ENCODE results near the gene FUZ. TPM values are rescaled to one million over a fixed set of nuclear protein-coding genes. Genes with fewer than 3 reads are reported as not detected.

The FUZ gene
- total and polyA plus RNA-seq, 2 of the 4 experiments (the other 2 are of a cell fraction): 12.1 to 14.3 TPM

DNA sequence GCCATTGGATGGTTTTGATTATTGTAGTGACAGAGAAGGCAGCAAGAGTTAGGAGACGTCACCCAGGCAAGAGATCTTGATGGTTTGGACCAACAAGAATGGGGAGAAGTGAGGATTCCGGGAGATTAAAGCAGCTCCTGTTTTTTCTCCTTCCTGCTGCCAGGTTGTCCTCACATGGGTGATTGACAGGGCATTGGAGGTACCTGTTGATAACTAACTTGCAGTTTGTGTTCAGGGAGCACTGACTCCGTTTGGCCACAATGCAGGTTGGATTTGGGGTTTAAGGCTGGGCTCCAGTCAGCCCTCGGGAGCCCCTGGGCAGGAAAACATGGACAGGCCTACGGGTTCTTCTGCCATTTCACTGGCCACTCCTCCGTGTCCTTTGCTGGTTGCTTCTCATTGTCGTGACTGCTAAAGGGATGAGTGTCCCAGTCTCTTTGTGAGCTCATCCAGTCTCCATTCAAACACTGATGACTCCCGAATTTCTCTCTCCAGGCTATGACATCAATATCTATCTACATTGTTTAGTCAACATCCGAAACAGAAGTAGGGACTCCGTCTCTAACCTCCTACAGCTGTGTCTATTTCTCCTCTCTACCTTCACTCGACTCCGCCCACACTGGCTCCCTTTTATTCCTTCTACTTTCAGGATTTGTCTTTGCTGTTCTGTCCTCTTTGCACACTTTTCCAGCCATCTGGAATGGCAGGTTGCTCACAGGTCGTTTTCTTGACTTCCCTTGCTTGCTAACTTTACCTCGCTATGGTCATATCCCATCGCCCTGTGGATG is 36.5 kb upstream of the FUZ start (continued):
- TF ChIP-seq SMC3 (IDR thresholded peaks at IDR 0.05; ENCODE audit: low read depth, low read length): no peak

DNA sequence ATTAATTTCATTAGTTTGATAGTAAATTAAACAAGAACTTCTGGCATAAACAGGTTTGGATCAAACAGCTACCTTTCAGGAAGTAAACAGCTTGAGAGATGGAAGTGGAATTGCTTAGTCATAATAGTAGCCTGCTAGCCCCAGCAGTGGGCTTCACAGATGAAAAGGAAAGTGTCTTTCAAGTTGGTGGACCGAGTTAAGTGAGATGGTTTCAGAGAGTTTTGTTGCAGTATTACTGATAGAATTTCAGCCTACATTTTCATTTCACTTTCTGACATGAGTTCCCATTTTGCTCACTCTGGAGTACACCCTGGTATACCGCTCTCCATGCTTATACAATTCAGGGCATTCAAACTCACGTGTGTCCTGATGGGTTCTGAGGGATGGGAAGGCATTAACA is 35.8 kb upstream of the FUZ start:
- CTCF ChIA-PET: interaction anchor here (0.6 to 0.9 kb wide), 2 partner anchors 10 to 375 kb away, joined by 3 read pairs; no protein-coding TSS in a partner anchor
- Histone ChIP-seq H3K9me3 (ENCODE audit: control insufficient read depth, insufficient read depth, low read length) (no peaks in the 10 kb centered on the region), H3K36me3 (ENCODE audit: control insufficient read depth, insufficient read depth, low read length) (0 out of 2 replicates have a peak, but pooled peaks cover 3% of the 10 kb centered on the region), H4K91ac (ENCODE audit: insufficient read depth, low read depth, low read length) (no peak overlapping the region), H2BK20ac (ENCODE audit: low read depth, low read length) (no peak overlapping the region), H3K9me1 (ENCODE audit: insufficient read depth, low read length) (peaks cover 20% of the 10 kb centered on the region), H2BK15ac (ENCODE audit: low read depth, low read length) (no peak overlapping the region), H2AFZ (replicated peaks; ENCODE audit: low read length, poor library complexity) (no peak overlapping the region), H3K79me1 (ENCODE audit: low read depth in 1 of 2, low read length in 2 of 2) (peaks cover 27 to 70% of the 10 kb centered on the region in 2 experiments), H2BK5ac (ENCODE audit: low read depth, low read length, poor library complexity, severe bottlenecking) (peak overlapping the region; percentile 57), H3K18ac (ENCODE audit: low read depth, low read length) (no peak overlapping the region), H3K4me3 (ENCODE audit: insufficient read depth, low read depth, low read length) (no peak overlapping the region), H3K4ac (ENCODE audit: low read depth, low read length) (no peak overlapping the region), H3K9ac (ENCODE audit: low read depth, low read length) (no peak overlapping the region), H3K56ac (ENCODE audit: extremely low read depth, insufficient read depth, low read length) (no peak overlapping the region; the same call in 1 of the 2 replicates), H4K5ac (ENCODE audit: low read depth, low read length) (no peak overlapping the region), H2AK9ac (replicated peaks; ENCODE audit: low read depth, low read length, poor library complexity) (no peak overlapping the region), H2AK5ac (ENCODE audit: low read depth, low read length) (peak overlapping the region; percentile 23; the same call in 1 of the 2 replicates), H3K23ac (ENCODE audit: low read depth, low read length) (no peak overlapping the region), H4K8ac (ENCODE audit: low read depth in 2 of 2, low read length in 2 of 2) (no peak overlapping the region), H3K4me2 (ENCODE audit: low read depth, low read length) (no peak overlapping the region), H2BK120ac (ENCODE audit: low read depth, low read length) (0 out of 2 replicates have a peak overlapping the region, but pooled peaks have one; percentile 0), H4K20me1 (ENCODE audit: insufficient read depth, low read length) (peaks cover 32% of the 10 kb centered on the region), H3K27ac (ENCODE audit: insufficient read depth, low read length) (no peak overlapping the region), H3K4me1 (ENCODE audit: control insufficient read depth, insufficient read depth, low read length) (peaks cover 16% of the 10 kb centered on the region), H3K14ac (replicated peaks; ENCODE audit: low read depth, low read length) (no peak overlapping the region), H3K27me3 (ENCODE audit: control insufficient read depth, insufficient read depth, low read length) (no peaks in the 10 kb centered on the region)
- POLR2A ChIA-PET (ENCODE audit: unreplicated experiment): no interaction called here
- intact Hi-C loops (cut with micrococcal nuclease): loop anchor here (2.0 kb wide), 1 partner anchor 30 kb away; the partner anchor contains the start of gene MED25
- dilution Hi-C loops (cut with HindIII; ENCODE audit: low sequenced_read_pairs, unreplicated experiment): no loop called here
- ATAC-seq (ENCODE audit: low read depth): no peak
- no TSS peak for BruUV-seq (replicated peaks)
- in situ Hi-C loops (cut with MboI; ENCODE audit: low sequenced_read_pairs): no loop called here
- TF ChIP-seq NFE2L2 (IDR thresholded peaks at IDR 0.05; ENCODE audit: low read depth, low read length): no peak
- TF ChIP-seq MXI1 (IDR thresholded peaks at IDR 0.05; ENCODE audit: borderline replicate concordance, low read depth, low read length): no peak
- TF ChIP-seq CEBPB (IDR thresholded peaks at IDR 0.05; ENCODE audit: low read depth, low read length): no peak
- no peak for TF ChIP-seq RAD21 (IDR thresholded peaks at IDR 0.05; ENCODE audit: low read length)
- no peak for TF ChIP-seq CTCF (conservative IDR thresholded peaks at IDR 0.05; ENCODE audit: low read depth, low read length)
- TF ChIP-seq MAFK (IDR thresholded peaks at IDR 0.05; ENCODE audit: low read depth, low read length): no peak
- TF ChIP-seq BHLHE40 (IDR thresholded peaks at IDR 0.05; ENCODE audit: low read depth, low read length): no peak
- TF ChIP-seq, protein P1, sequence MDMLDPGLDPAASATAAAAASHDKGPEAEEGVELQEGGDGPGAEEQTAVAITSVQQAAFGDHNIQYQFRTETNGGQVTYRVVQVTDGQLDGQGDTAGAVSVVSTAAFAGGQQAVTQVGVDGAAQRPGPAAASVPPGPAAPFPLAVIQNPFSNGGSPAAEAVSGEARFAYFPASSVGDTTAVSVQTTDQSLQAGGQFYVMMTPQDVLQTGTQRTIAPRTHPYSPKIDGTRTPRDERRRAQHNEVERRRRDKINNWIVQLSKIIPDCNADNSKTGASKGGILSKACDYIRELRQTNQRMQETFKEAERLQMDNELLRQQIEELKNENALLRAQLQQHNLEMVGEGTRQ (IDR thresholded peaks at IDR 0.05; ENCODE audit: low read depth, low read length): no peak
- TF ChIP-seq CHD1 (IDR thresholded peaks at IDR 0.05; ENCODE audit: low read depth, low read length): no peak
- TF ChIP-seq RFX5 (IDR thresholded peaks at IDR 0.05; ENCODE audit: low read depth, low read length): no peak
- TF ChIP-seq RCOR1 (IDR thresholded peaks at IDR 0.05; ENCODE audit: insufficient replicate concordance, low read length): no peak
- TF ChIP-seq MAZ (IDR thresholded peaks at IDR 0.05; ENCODE audit: borderline replicate concordance, low read depth, low read length): no peak
- TF ChIP-seq FOS (IDR thresholded peaks at IDR 0.05; ENCODE audit: low read depth, low read length): no peak
- WGBS, 2 experiments (ENCODE audit: extremely low coverage in 2 of 2, insufficient read length in 1 of 2): no CpG with 5 or more reads among the region's 3 CpGs
- no peak for DNase-seq

Data from IMR-90 (cell line).